Measurements from ENCODE around the gene MBD6.

The MBD6 gene

GRCh38 chr12:57476162-57476992 is 46.2 kb upstream of the MBD6 start:
- peak; percentile 30 for TF ChIP-seq CTCF (conservative IDR thresholded peaks at IDR 0.05; ENCODE audit: low read depth, low read length)
- peak overlapping the region; percentile 28 for H3K4me3 ChIP-seq (ENCODE audit: low read depth, low read length)

GRCh38 chr12:57476993-57477709 is 45.5 kb upstream of the MBD6 start:
- no peak for TF ChIP-seq CTCF (conservative IDR thresholded peaks at IDR 0.05; ENCODE audit: low read depth, low read length)
- H3K4me3 ChIP-seq (ENCODE audit: low read depth, low read length): no peak overlapping the region
- no peak for DNase-seq (ENCODE audit: low read depth)

More at GRCh38 chr12:57476162-57476992, 46.2 kb upstream of the MBD6 start:
- no peak for DNase-seq (ENCODE audit: low read depth)

- DNase-seq (ENCODE audit: low read depth): peak; percentile 31
- no peak for TF ChIP-seq CTCF (conservative IDR thresholded peaks at IDR 0.05; ENCODE audit: low read depth, low read length)
- H3K4me3 ChIP-seq (ENCODE audit: low read depth, low read length): no peak overlapping the region
These were observed 44.6 kb upstream of the MBD6 start for GRCh38 chr12:57477710-57478681.

GRCh38 chr12:57479043-57479375 is 43.6 kb upstream of the MBD6 start:
- no peak overlapping the region for H3K4me3 ChIP-seq (ENCODE audit: low read depth, low read length)
- no peak for DNase-seq (ENCODE audit: low read depth)
- no peak for TF ChIP-seq CTCF (conservative IDR thresholded peaks at IDR 0.05; ENCODE audit: low read depth, low read length)

GRCh38 chr12:57479376-57480115 is 43.1 kb upstream of the MBD6 start, which contains the start of gene ARHGAP9:
TSS of gene ARHGAP9 (minus strand) at chr12:57479866. CDS start at chr12:57479406, 460 bp downstream.
- TF ChIP-seq CTCF (conservative IDR thresholded peaks at IDR 0.05; ENCODE audit: low read depth, low read length): no peak
- no peak within 1 kb of the TSS for H3K4me3 ChIP-seq (ENCODE audit: low read depth, low read length)
- DNase-seq (ENCODE audit: low read depth): peak; percentile 53

GRCh38 chr12:57481671-57482070 is 41.0 kb upstream of the MBD6 start:
- H3K4me3 ChIP-seq (ENCODE audit: low read depth, low read length): no peak overlapping the region

More at GRCh38 chr12:57481671-57482070, 41.0 kb upstream of the MBD6 start:
- no peak for TF ChIP-seq CTCF (conservative IDR thresholded peaks at IDR 0.05; ENCODE audit: low read depth, low read length)
- no peak for DNase-seq (ENCODE audit: low read depth)
